Neural cell (in vitro differentiated cells): ENCODE data around the gene SNX32. TPM values are rescaled to one million over a fixed set of nuclear protein-coding genes. Genes with fewer than 3 reads are reported as not detected.

ENCODE experiments used
- H2AFZ ChIP-seq: fragments of 200-600, 300-800 bp; sonication (generic), shearing (Covaris generic); 2 replicates; pipeline ENCODE4 v1.6.0; 2014; ENCODE audit warnings: low read depth, mild to moderate bottlenecking, antibody characterized with exemption, low read length, moderate library complexity
- H3F3A ChIP-seq: fragments of 200-600 bp; shearing (Covaris generic); 2 replicates; pipeline ENCODE4 v1.6.1; 2016; ENCODE audit warnings: mild to moderate bottlenecking, moderate library complexity, mixed read lengths, antibody characterized with exemption, low read length; ENCODE audit not compliant: insufficient read depth, poor library complexity, severe bottlenecking
- H3K27ac ChIP-seq: fragments of 200-600, 300-800 bp; sonication (generic), shearing (Covaris generic); 2 replicates; pipeline ENCODE4 v1.5.1; 2014; ENCODE audit warnings: mild to moderate bottlenecking, low read length, moderate library complexity
- H3K27me3 ChIP-seq: fragments of 300-800, 200-600 bp; sonication (generic), shearing (Covaris generic); 2 replicates; pipeline ENCODE4 v1.6.0; 2014; ENCODE audit warnings: mild to moderate bottlenecking, low read depth, low read length, moderate library complexity; ENCODE audit not compliant: insufficient read depth
- H3K36me3 ChIP-seq: fragments of 300-800, 200-600 bp; sonication (generic), shearing (Covaris generic); 2 replicates; pipeline ENCODE4 v1.5.1; 2014; ENCODE audit warnings: mild to moderate bottlenecking, antibody characterized with exemption, low read length, moderate library complexity; ENCODE audit not compliant: insufficient read depth
- H3K4me2 ChIP-seq: fragments of 300-800, 200-600 bp; sonication (generic), shearing (Covaris generic); 2 replicates; pipeline ENCODE4 v1.6.0; 2014; ENCODE audit warnings: mild to moderate bottlenecking, low read length
- H3K4me3 ChIP-seq: fragments of 300-800, 200-600 bp; sonication (generic), shearing (Covaris generic); 2 replicates; pipeline ENCODE4 v1.5.1; 2014; ENCODE audit warnings: mild to moderate bottlenecking, low read length, moderate library complexity
- H3K79me2 ChIP-seq: fragments of 200-600 bp; shearing (Covaris generic); replicated peaks from 2 replicates; pipeline ENCODE4 v1.6.0; 2014; ENCODE audit warnings: mild to moderate bottlenecking, low read length, moderate library complexity; ENCODE audit not compliant: insufficient read depth
- H3K9ac ChIP-seq: fragments of 300-800, 200-600 bp; sonication (generic), shearing (Covaris generic); 2 replicates; pipeline ENCODE4 v1.6.1; 2016; ENCODE audit warnings: mild to moderate bottlenecking, low read length, mixed read lengths
- H3K9me2 ChIP-seq: fragments of 200-600 bp; shearing (Covaris generic); 2 replicates; pipeline ENCODE4 v1.6.1; 2016; ENCODE audit warnings: mild to moderate bottlenecking, low read length, mixed read lengths; ENCODE audit not compliant: insufficient read depth
- H3K9me3 ChIP-seq: fragments of 200-600, 300-800 bp; sonication (generic), shearing (Covaris generic); 2 replicates; pipeline ENCODE4 v1.6.1; 2016; ENCODE audit warnings: mild to moderate bottlenecking, mixed run types, low read length, moderate library complexity, mixed read lengths
- H4K20me1 ChIP-seq: fragments of 200-600 bp; shearing (Covaris generic); 2 replicates; pipeline ENCODE4 v1.6.1; 2016; ENCODE audit warnings: mild to moderate bottlenecking, mixed run types; ENCODE audit not compliant: insufficient read depth
- EP300 ChIP-seq: fragments of 450-650 bp; conservative IDR thresholded peaks from 2 replicates; pipeline ENCODE4 v1.6.1; 2014; ENCODE audit warnings: antibody characterized with exemption, mild to moderate bottlenecking, moderate library complexity; ENCODE audit not compliant: poor library complexity, severe bottlenecking
- EZH2 ChIP-seq: fragments of 200-600, 300-800 bp; shearing (Covaris generic), sonication (generic); IDR thresholded peaks from 2 replicates; pipeline ENCODE4 v1.6.1; 2014; ENCODE audit warnings: antibody characterized with exemption, low read length, borderline replicate concordance, mild to moderate bottlenecking; ENCODE audit not compliant: insufficient read depth, poor library complexity, severe bottlenecking
- MXI1 ChIP-seq: fragments of 450-650 bp; conservative IDR thresholded peaks from 2 replicates; pipeline ENCODE4 v1.6.1; 2014; ENCODE audit warnings: antibody characterized with exemption, mild to moderate bottlenecking; ENCODE audit not compliant: poor library complexity, severe bottlenecking
- POLR2AphosphoS5 ChIP-seq: IDR thresholded peaks from 2 replicates; pipeline ENCODE4 v1.6.1; 2012
- RAD21 ChIP-seq: fragments of 450-650 bp; conservative IDR thresholded peaks from 2 replicates; pipeline ENCODE4 v1.6.1; 2014; ENCODE audit warnings: antibody characterized with exemption, mild to moderate bottlenecking, moderate library complexity
- SMC3 ChIP-seq: fragments of 450-650 bp; conservative IDR thresholded peaks from 2 replicates; pipeline ENCODE4 v1.6.1; 2014; ENCODE audit warnings: antibody characterized with exemption, mild to moderate bottlenecking, moderate library complexity; ENCODE audit not compliant: poor library complexity
- TAF1 ChIP-seq: IDR thresholded peaks from 2 replicates; pipeline ENCODE4 v1.6.1; 2012; ENCODE audit warnings: low read depth
- polyA plus RNA-seq: library from polyadenylated mRNA; depleted of rRNA; stranded (reverse); fragments of >200 nt; gene quantifications from 2 replicates; pipeline ENCODE4 v1.2.3, GENCODE V29; 2014
- TF ChIP-seq, protein P1 (sequence below): IDR thresholded peaks from 2 replicates; pipeline ENCODE4 v1.6.1; 2012; ENCODE audit warnings: borderline replicate concordance
- TF ChIP-seq, protein P2 (sequence below): fragments of 450-650 bp; IDR thresholded peaks from 2 replicates; pipeline ENCODE4 v1.5.1; 2014; ENCODE audit warnings: antibody characterized with exemption, mild to moderate bottlenecking, moderate library complexity; ENCODE audit not compliant: poor library complexity, severe bottlenecking

SNX32 gene
- polyA plus RNA-seq, 1 donor from 2014 or later, result 16.0 TPM

DNA sequence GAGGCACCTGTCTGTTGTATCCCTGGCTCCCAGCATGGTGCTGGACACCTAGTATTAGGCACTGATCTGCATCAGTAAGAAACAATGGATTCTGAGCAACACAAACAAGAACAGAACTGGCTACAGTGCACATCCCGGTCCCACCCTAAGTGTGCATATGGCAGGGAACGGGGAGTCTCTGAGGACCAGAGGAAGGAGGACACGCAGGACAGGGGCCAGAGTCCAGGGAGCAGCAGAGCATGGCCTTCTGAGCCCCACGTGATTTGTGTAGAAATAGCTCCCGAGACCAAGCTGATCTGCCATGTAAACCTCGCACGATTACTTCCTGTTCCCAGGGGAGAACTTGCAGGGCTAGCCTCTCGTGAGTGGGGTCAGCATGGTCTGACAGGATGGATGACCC, 12.7 kb upstream of the SNX32 start:
- no peaks in the 10 kb centered on the region for H3K27me3 ChIP-seq
- H2AFZ ChIP-seq, result no peak overlapping the region
- H3K9me3 ChIP-seq, result no peaks in the 10 kb centered on the region
- H3K27ac ChIP-seq, result no peak overlapping the region
- no peaks in the 10 kb centered on the region for H4K20me1 ChIP-seq
- TF ChIP-seq POLR2AphosphoS5 (no peak), MXI1 (no peak), EZH2 (no peak), TAF1 (no peak), EP300 (no peak), SMC3 (no peak), RAD21 (no peak)
- TF ChIP-seq, protein P1, sequence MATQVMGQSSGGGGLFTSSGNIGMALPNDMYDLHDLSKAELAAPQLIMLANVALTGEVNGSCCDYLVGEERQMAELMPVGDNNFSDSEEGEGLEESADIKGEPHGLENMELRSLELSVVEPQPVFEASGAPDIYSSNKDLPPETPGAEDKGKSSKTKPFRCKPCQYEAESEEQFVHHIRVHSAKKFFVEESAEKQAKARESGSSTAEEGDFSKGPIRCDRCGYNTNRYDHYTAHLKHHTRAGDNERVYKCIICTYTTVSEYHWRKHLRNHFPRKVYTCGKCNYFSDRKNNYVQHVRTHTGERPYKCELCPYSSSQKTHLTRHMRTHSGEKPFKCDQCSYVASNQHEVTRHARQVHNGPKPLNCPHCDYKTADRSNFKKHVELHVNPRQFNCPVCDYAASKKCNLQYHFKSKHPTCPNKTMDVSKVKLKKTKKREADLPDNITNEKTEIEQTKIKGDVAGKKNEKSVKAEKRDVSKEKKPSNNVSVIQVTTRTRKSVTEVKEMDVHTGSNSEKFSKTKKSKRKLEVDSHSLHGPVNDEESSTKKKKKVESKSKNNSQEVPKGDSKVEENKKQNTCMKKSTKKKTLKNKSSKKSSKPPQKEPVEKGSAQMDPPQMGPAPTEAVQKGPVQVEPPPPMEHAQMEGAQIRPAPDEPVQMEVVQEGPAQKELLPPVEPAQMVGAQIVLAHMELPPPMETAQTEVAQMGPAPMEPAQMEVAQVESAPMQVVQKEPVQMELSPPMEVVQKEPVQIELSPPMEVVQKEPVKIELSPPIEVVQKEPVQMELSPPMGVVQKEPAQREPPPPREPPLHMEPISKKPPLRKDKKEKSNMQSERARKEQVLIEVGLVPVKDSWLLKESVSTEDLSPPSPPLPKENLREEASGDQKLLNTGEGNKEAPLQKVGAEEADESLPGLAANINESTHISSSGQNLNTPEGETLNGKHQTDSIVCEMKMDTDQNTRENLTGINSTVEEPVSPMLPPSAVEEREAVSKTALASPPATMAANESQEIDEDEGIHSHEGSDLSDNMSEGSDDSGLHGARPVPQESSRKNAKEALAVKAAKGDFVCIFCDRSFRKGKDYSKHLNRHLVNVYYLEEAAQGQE, result no peak
- TF ChIP-seq, protein P2, sequence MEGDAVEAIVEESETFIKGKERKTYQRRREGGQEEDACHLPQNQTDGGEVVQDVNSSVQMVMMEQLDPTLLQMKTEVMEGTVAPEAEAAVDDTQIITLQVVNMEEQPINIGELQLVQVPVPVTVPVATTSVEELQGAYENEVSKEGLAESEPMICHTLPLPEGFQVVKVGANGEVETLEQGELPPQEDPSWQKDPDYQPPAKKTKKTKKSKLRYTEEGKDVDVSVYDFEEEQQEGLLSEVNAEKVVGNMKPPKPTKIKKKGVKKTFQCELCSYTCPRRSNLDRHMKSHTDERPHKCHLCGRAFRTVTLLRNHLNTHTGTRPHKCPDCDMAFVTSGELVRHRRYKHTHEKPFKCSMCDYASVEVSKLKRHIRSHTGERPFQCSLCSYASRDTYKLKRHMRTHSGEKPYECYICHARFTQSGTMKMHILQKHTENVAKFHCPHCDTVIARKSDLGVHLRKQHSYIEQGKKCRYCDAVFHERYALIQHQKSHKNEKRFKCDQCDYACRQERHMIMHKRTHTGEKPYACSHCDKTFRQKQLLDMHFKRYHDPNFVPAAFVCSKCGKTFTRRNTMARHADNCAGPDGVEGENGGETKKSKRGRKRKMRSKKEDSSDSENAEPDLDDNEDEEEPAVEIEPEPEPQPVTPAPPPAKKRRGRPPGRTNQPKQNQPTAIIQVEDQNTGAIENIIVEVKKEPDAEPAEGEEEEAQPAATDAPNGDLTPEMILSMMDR, result no peak
- no peaks in the 10 kb centered on the region for H3K9me2 ChIP-seq
- H3K9ac ChIP-seq, result no peak overlapping the region
- no peaks in the 10 kb centered on the region for H3F3A ChIP-seq
- no peak overlapping the region for H3K4me2 ChIP-seq
- H3K36me3 ChIP-seq, result no peaks in the 10 kb centered on the region
- no peaks in the 10 kb centered on the region for H3K79me2 ChIP-seq
- H3K4me3 ChIP-seq, result no peak overlapping the region

DNA sequence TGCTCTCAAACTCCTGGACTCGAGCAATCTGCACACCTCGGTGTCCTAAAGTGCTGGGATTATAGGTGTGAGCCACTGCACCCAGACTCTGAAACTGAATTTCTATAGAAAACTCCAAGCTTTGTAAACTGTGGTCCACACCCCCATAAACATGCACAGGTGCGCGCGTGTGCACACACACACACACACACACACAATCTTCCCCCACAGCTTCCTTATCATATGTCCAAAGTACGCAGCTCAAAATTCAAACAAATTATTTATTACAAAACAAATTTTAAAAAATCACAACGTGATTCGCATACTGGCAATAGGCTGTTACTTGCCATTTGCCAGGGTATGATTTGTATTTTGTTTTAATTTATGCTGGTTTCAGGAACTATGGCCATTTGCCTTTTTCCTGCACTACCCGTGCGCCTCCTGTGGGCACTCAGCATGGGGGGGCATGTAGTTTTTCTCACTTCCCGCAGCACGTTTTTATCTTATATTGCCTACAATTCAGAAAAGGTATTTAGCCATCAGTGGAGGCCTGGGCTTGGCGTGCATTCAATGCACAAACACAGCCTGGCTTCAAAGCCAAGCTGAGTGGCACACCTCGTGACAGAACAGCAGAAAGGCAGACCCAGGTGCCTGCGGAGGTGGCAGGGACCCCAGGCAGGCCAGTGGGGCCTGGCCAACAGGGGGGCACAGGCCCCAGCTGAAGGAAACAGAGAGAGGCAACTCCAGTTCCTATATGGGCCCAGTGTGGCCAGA, 10.8 kb upstream of the SNX32 start:
- H3K27ac ChIP-seq, result no peak overlapping the region
- H3K9me3 ChIP-seq, result no peaks in the 10 kb centered on the region
- no peaks in the 10 kb centered on the region for H3K36me3 ChIP-seq
- H4K20me1 ChIP-seq, result no peaks in the 10 kb centered on the region
- no peaks in the 10 kb centered on the region for H3K27me3 ChIP-seq
- TF ChIP-seq EZH2, result no peak
- TF ChIP-seq POLR2AphosphoS5, result no peak
- TF ChIP-seq EP300, result no peak
- TF ChIP-seq, protein P2, result no peak
- no peak for TF ChIP-seq TAF1
- H3K79me2 ChIP-seq, result no peaks in the 10 kb centered on the region
- no peak overlapping the region for H2AFZ ChIP-seq
- H3K4me2 ChIP-seq, result no peak overlapping the region
- no peaks in the 10 kb centered on the region for H3K9me2 ChIP-seq
- H3K4me3 ChIP-seq, result no peak overlapping the region
- H3F3A ChIP-seq, result no peaks in the 10 kb centered on the region
- no peak overlapping the region for H3K9ac ChIP-seq
